Gastrocnemius medialis (tissue), 4 donors: Measurements from ENCODE around the gene ZNF775. TPM values are rescaled to one million over a fixed set of nuclear protein-coding genes. Genes with fewer than 3 reads are reported as not detected.

Experiments used
- ATAC-seq, 2 donors: fragments of 150-250 bp; one replicate each; pipeline ENCODE4 v1.9.1; 2016
- DNase-seq, 2 donors: peaks; one replicate each; pipeline ENCODE4 v3.0.0-alpha.2; 2019
- H3K27ac ChIP-seq, 4 donors: fragments of 200-600 bp; sonication (generic); 1 replicate in 1 of 4; 2 replicates in 3 of 4; pipeline ENCODE4 v1.5.1; 2016 to 2018; ENCODE audit warnings: mild to moderate bottlenecking in 2 of 4, moderate library complexity in 1 of 4
- H3K27me3 ChIP-seq, 3 donors: fragments of 200-600 bp; sonication (generic) in 2 of 3; 1 replicate in 1 of 3; 2 replicates in 2 of 3; pipeline versions ENCODE4 v1.5.1 to v1.6.0; 2016 to 2019; ENCODE audit warnings: mild to moderate bottlenecking in 1 of 3, moderate library complexity in 1 of 3
- H3K36me3 ChIP-seq, 2 donors: fragments of 200-600 bp; sonication (generic) in 1 of 2; one replicate each; pipeline ENCODE4 v1.5.1; 2017 to 2018
- H3K4me1 ChIP-seq, 2 donors: fragments of 200-600 bp; sonication (generic) in 1 of 2; one replicate each; pipeline ENCODE4 v1.5.1; 2016 to 2017; ENCODE audit warnings: mild to moderate bottlenecking in 2 of 2
- H3K4me3 ChIP-seq, 4 donors: fragments of 200-600 bp; sonication (generic) in 3 of 4; 1 replicate in 1 of 4; 2 replicates in 3 of 4; pipeline ENCODE4 v1.5.1; 2016 to 2019; ENCODE audit warnings: mild to moderate bottlenecking in 2 of 4
- H3K9me3 ChIP-seq, 3 donors: fragments of 200-600 bp; sonication (generic) in 2 of 3; 1 replicate in 1 of 3; 2 replicates in 2 of 3; pipeline ENCODE4 v1.5.1; 2016 to 2019
- CTCF ChIP-seq, 5 experiments: fragments of 450-650 bp in 3 of 5; fragments of 200-600 bp in 2 of 5; sonication (generic) in 2 of 5; IDR thresholded peaks in 4 of 5; conservative IDR thresholded peaks in 1 of 5; 1 replicate in 4 of 5; 2 replicates in 1 of 5; pipeline ENCODE4 v1.5.1; 2016 to 2019; ENCODE audit warnings: antibody characterized with exemption in 5 of 5, mild to moderate bottlenecking in 3 of 5, moderate library complexity in 3 of 5
- POLR2A ChIP-seq, 2 donors: fragments of 450-650 bp; IDR thresholded peaks; one replicate each; pipeline ENCODE4 v1.6.1; 2017; ENCODE audit warnings: antibody characterized with exemption in 2 of 2, mild to moderate bottlenecking in 2 of 2, moderate library complexity in 2 of 2
- in situ Hi-C, 4 donors: fragments of 200-750 bp; cut with MboI; loops; one replicate each; pipeline versions ENCODE4 v1.15.0 to v1.8.0; 2017; ENCODE audit warnings: low sequenced_read_pairs in 4 of 4
- intact Hi-C: fragments of 100-400 bp; cut with DNase I; formaldehyde crosslinking; loops from one replicate; pipeline ENCODE4 v1.15.1; 2023; ENCODE audit warnings: low total_unique reads
- total RNA-seq, 4 donors: library from RNA; depleted of rRNA; stranded (reverse); fragments of >200 nt; gene quantifications; one replicate each; pipeline versions ENCODE4 v1.1.0 to v1.2.3, GENCODE V29; 2016

The ZNF775 gene
- total RNA-seq, 4 donors from 2014 or later: 3.1 to 7.5 (median 3.3) TPM

DNA sequence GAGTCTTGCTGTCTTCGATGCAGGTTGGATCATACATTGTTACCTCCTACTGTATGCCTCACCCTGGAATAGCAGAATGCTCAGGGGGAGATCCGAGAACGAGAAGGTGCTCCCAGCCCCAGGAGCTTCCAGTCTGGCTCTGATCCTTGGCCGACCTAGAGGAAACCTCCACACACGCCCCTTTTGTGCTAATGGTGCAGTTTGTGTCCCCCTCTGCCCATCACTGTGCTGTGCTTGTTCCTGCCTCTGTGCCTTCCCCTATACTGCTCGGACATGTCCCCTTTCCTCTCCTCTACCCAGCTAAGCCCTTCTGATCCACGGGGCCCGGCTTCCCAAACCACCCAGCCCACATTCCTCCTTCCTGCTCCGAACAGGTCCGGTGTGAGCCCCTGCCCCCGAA is 32.5 kb downstream of the ZNF775 start:
- in situ Hi-C loops (loop anchor here in 2 of 4 donors (25.0 kb wide), 1 partner anchor 124 kb away; no protein-coding TSS in a partner anchor), intact Hi-C loops (no loop called here)
- TF ChIP-seq POLR2A (IDR thresholded peaks at IDR 0.05): no peak
- no peak for TF ChIP-seq CTCF (IDR thresholded peaks at IDR 0.05 in 4 of 5, conservative IDR thresholded peaks at IDR 0.05 in 1 of 5)
- H3K9me3 ChIP-seq: no peaks in the 10 kb centered on the region
- H3K4me3 ChIP-seq: no peak overlapping the region
- ATAC-seq: no peak
- no peaks in the 10 kb centered on the region for H3K27me3 ChIP-seq
- no peak overlapping the region for H3K27ac ChIP-seq
- H3K36me3 ChIP-seq: no peaks in the 10 kb centered on the region
- no peak for DNase-seq
- no peaks in the 10 kb centered on the region for H3K4me1 ChIP-seq

DNA sequence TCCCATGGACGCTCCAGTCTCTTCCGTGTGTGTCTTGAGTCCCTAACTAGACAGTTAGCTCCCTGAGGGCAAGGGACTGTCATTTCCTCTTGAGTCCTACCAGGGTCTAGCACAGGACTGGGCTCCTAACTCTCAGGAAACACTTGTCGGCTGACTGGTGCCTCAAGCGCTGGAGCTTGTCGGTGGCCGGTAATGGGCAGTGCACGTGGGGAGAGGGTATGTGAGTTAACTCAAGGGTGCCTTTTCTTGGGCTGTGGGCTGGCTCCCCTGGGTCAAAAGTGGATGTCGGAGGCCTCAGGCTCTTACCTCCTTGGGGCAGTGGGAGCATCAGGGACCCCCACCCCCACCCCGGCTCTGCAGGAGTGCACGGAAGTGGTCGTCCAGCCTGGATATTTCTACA is 32.9 kb downstream of the ZNF775 start:
- Histone ChIP-seq H3K4me1 (no peaks in the 10 kb centered on the region), H3K27me3 (no peaks in the 10 kb centered on the region), H3K9me3 (no peaks in the 10 kb centered on the region), H3K4me3 (no peak overlapping the region), H3K27ac (no peak overlapping the region), H3K36me3 (no peaks in the 10 kb centered on the region)
- TF ChIP-seq POLR2A (IDR thresholded peaks at IDR 0.05) (no peak), CTCF (IDR thresholded peaks at IDR 0.05 in 4 of 5, conservative IDR thresholded peaks at IDR 0.05 in 1 of 5) (no peak)
- no peak for ATAC-seq
- in situ Hi-C loops: loop anchor here in 2 of 4 donors (25.0 kb wide), 1 partner anchor 125 kb away; no protein-coding TSS in a partner anchor
- no peak for DNase-seq
- intact Hi-C loops: no loop called here

DNA sequence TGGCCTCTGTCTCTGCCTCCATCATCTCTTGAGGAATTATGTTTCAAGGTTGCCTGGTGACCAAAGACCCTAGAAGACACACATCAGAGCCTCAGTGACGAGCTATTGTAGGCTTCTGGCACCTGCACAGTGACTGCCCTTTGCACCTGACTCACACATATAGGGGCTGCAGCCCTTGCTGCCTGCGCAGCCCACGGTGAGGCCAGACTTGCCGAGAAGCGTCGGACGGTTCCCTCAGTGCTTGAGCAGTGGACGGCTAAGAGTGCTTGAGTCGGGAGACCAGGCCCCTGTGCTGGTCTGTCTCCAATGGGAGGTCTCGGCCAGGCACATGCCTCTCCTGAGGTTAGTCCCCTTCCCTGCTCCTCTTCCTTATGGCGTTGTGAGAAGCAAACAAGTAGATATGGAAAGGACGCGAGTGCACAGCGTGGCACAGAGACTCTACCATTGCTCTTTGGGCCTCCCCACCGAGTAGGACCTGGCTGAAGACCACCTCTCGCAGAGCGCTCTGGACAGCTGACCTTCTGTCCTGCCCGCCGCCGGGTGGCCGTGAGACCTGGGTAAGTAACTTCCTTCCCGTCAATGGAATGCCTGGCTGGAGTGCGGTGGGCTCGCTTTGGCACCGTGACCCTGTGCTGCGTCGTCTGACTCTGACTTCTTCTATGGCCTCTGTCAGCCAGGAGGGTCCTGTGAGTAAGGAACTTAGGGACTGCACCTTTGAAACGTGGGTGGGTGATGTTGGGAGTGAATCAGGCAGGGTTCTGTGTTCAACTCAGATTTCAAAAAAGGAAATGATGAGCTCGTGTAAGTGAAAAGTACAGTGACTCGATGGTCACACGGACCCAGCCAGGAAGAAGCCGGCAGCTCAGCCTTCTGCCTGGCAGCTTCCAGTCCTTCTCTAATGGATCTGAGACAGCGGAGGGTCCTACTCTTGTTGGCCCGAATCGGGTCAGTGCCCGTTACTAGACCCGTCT is 33.7 kb downstream of the ZNF775 start:
- ATAC-seq: no peak
- H3K27ac ChIP-seq: no peak overlapping the region
- H3K27me3 ChIP-seq: no peaks in the 10 kb centered on the region
- intact Hi-C loops: no loop called here
- H3K9me3 ChIP-seq: no peaks in the 10 kb centered on the region
- no peak for DNase-seq
- H3K4me1 ChIP-seq: no peaks in the 10 kb centered on the region
- H3K36me3 ChIP-seq: no peaks in the 10 kb centered on the region
- in situ Hi-C loops: loop anchor here in 2 of 4 donors (25.0 kb wide), 1 partner anchor 126 kb away; no protein-coding TSS in a partner anchor
- no peak for TF ChIP-seq CTCF (IDR thresholded peaks at IDR 0.05 in 4 of 5, conservative IDR thresholded peaks at IDR 0.05 in 1 of 5)
- TF ChIP-seq POLR2A (IDR thresholded peaks at IDR 0.05): no peak
- no peak overlapping the region for H3K4me3 ChIP-seq

DNA sequence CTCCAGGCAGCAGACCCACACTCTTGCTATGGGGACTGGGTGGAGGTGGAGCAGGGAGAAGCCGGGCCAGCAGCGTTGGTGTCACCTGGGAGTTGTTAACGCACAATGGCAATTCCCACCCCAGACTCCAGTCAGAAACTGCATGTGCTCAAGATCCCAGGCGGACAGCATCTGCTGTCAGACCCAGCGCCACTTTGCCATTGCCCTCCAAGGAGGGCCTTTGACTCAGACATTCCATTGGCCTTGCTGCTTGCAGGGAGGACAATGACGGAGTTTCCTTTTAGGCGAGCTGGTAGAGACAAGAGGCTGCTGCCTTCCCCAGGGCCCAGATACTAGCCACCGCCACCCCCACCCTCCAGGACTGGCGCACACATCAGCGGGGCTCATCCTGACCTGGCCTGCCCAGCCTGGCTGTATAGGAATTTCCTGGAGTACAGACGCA is 34.5 kb downstream of the ZNF775 start:
- H3K4me3 ChIP-seq: no peak overlapping the region
- no peaks in the 10 kb centered on the region for H3K36me3 ChIP-seq
- intact Hi-C loops (no loop called here), in situ Hi-C loops (loop anchor here in 2 of 4 donors (25.0 kb wide), 1 partner anchor 126 kb away; no protein-coding TSS in a partner anchor)
- H3K9me3 ChIP-seq: no peaks in the 10 kb centered on the region
- TF ChIP-seq CTCF (IDR thresholded peaks at IDR 0.05 in 4 of 5, conservative IDR thresholded peaks at IDR 0.05 in 1 of 5): no peak
- TF ChIP-seq POLR2A (IDR thresholded peaks at IDR 0.05): no peak
- DNase-seq (no peak), ATAC-seq (no peak)
- no peaks in the 10 kb centered on the region for H3K27me3 ChIP-seq
- no peaks in the 10 kb centered on the region for H3K4me1 ChIP-seq
- H3K27ac ChIP-seq: no peak overlapping the region
